Measurements from ENCODE around the gene PC. TPM values are rescaled to one million over a fixed set of nuclear protein-coding genes. Genes with fewer than 3 reads are reported as not detected.

Gene PC
- polyA plus RNA-seq, 2 of the 4 experiments (the other 2 are of a cell fraction) = 14.2 to 45.9 TPM

- TF ChIP-seq ATOH8 (CRISPR knock-in tag; IDR thresholded peaks at IDR 0.05; ENCODE audit: low read depth) (no peak), ZFP36 (IDR thresholded peaks at IDR 0.05; ENCODE audit: borderline replicate concordance, partially characterized antibody) (no peak), EHF (CRISPR knock-in tag; IDR thresholded peaks at IDR 0.05) (no peak)
Measured at GRCh38 chr11:66871521-66871901, 86.7 kb downstream of the PC start (continued).

- DNase-seq (ENCODE audit: low read depth in 1 of 2, low spot score in 1 of 2) (no peak), ATAC-seq (no peak), FAIRE-seq (no peak)
- Histone ChIP-seq H3K4me2 (no peak overlapping the region), H3K4me1 (peaks cover 9% of the 10 kb centered on the region), H3K4me3 (no peak overlapping the region), H3K27ac (no peak overlapping the region), H3K9me3 (no peaks in the 10 kb centered on the region)
- 93% methylated on average over 39 of the region's 39 CpGs for WGBS (ENCODE audit: missing lambda C conversion rate)
- no peak for TF ChIP-seq HOXA7 (CRISPR knock-in tag; IDR thresholded peaks at IDR 0.05)
- no peak for TF ChIP-seq EHMT2 (IDR thresholded peaks at IDR 0.05; ENCODE audit: low read depth)
- TF ChIP-seq FOXS1 (CRISPR knock-in tag; IDR thresholded peaks at IDR 0.05) = no peak
- TF ChIP-seq RARB (CRISPR knock-in tag; IDR thresholded peaks at IDR 0.05) = no peak
- no peak for TF ChIP-seq ZFP36 (IDR thresholded peaks at IDR 0.05; ENCODE audit: borderline replicate concordance, partially characterized antibody)
- no peak for TF ChIP-seq ATOH8 (CRISPR knock-in tag; IDR thresholded peaks at IDR 0.05; ENCODE audit: low read depth)
- TF ChIP-seq SREBF2 (IDR thresholded peaks at IDR 0.05) = no peak
- TF ChIP-seq RCOR1 (IDR thresholded peaks at IDR 0.05; ENCODE audit: low read depth, low read length) = no peak
- TF ChIP-seq CHD4 (IDR thresholded peaks at IDR 0.05; ENCODE audit: borderline replicate concordance) = no peak
- TF ChIP-seq FOSB (CRISPR knock-in tag; IDR thresholded peaks at IDR 0.05) = no peak
- TF ChIP-seq CBX8 (IDR thresholded peaks at IDR 0.05) = no peak
- no peak for TF ChIP-seq NFE2L2 (conservative IDR thresholded peaks at IDR 0.05; ENCODE audit: low read length)
- no peak for TF ChIP-seq BCL3 (IDR thresholded peaks at IDR 0.05)
- no peak for TF ChIP-seq ZC3H11A (IDR thresholded peaks at IDR 0.05)
- no peak for TF ChIP-seq ELK1 (IDR thresholded peaks at IDR 0.05; ENCODE audit: low read depth, low read length)
- ChIA-PET POLR2A (no interaction called here), CTCF (interaction anchor here (0.6 to 11.6 kb wide), 6 partner anchors 11 to 252 kb away, joined by 3 to 135 read pairs (median 6); partner anchors contain the start of gene C11orf86)
Measured at GRCh38 chr11:66870616-66871520, 87.3 kb downstream of the PC start.

GRCh38 chr11:66870131-66870530, 88.1 kb downstream of the PC start:
- CTCF ChIA-PET = interaction anchor here (0.6 to 11.6 kb wide), 7 partner anchors 10 to 251 kb away, joined by 3 to 135 read pairs (median 3); partner anchors contain the start of gene C11orf86
- Histone ChIP-seq H3K4me1 (peaks cover 9% of the 10 kb centered on the region), H3K4me3 (no peak overlapping the region), H3K9me3 (no peaks in the 10 kb centered on the region), H3K4me2 (no peak overlapping the region), H3K27ac (no peak overlapping the region)
- DNase-seq (ENCODE audit: low read depth in 1 of 2, low spot score in 1 of 2) = no peak
- POLR2A ChIA-PET = no interaction called here
- FAIRE-seq = no peak
- WGBS (ENCODE audit: missing lambda C conversion rate) = 95% methylated on average over 12 of the region's 16 CpGs
- no peak for ATAC-seq
- TF ChIP-seq MAX (IDR thresholded peaks at IDR 0.05) (no peak), E2F6 (IDR thresholded peaks at IDR 0.05; ENCODE audit: borderline replicate concordance, low read depth) (no peak), MAZ (IDR thresholded peaks at IDR 0.05; ENCODE audit: borderline replicate concordance, low read depth, low read length) (no peak), PHF8 (IDR thresholded peaks at IDR 0.05; ENCODE audit: borderline replicate concordance, low read depth) (no peak), GATA3 (IDR thresholded peaks at IDR 0.05; ENCODE audit: borderline replicate concordance) (no peak), TFCP2L1 (CRISPR knock-in tag; IDR thresholded peaks at IDR 0.05) (no peak), USF2 (IDR thresholded peaks at IDR 0.05) (no peak), CHD4 (IDR thresholded peaks at IDR 0.05; ENCODE audit: borderline replicate concordance) (no peak), BHLHE40 (IDR thresholded peaks at IDR 0.05; ENCODE audit: low read depth, low read length) (no peak), RFX5 (IDR thresholded peaks at IDR 0.05) (no peak), ZC3H11A (IDR thresholded peaks at IDR 0.05) (no peak), TP53 (CRISPR knock-in tag; IDR thresholded peaks at IDR 0.05) (no peak), POLR2AphosphoS2 (conservative IDR thresholded peaks at IDR 0.05; ENCODE audit: low read length) (no peak), POLR2A (IDR thresholded peaks at IDR 0.05; ENCODE audit: low read length) (no peak), CEBPB (IDR thresholded peaks at IDR 0.05) (no peak), HEYL (CRISPR knock-in tag; IDR thresholded peaks at IDR 0.05) (no peak), RCOR1 (IDR thresholded peaks at IDR 0.05; ENCODE audit: low read depth, low read length) (no peak)
